ENCODE measurements around the gene TENT4B.

GRCh38 chr16:50137268-50137667, 15.8 kb upstream of the TENT4B start:
- TF ChIP-seq, protein P1, sequence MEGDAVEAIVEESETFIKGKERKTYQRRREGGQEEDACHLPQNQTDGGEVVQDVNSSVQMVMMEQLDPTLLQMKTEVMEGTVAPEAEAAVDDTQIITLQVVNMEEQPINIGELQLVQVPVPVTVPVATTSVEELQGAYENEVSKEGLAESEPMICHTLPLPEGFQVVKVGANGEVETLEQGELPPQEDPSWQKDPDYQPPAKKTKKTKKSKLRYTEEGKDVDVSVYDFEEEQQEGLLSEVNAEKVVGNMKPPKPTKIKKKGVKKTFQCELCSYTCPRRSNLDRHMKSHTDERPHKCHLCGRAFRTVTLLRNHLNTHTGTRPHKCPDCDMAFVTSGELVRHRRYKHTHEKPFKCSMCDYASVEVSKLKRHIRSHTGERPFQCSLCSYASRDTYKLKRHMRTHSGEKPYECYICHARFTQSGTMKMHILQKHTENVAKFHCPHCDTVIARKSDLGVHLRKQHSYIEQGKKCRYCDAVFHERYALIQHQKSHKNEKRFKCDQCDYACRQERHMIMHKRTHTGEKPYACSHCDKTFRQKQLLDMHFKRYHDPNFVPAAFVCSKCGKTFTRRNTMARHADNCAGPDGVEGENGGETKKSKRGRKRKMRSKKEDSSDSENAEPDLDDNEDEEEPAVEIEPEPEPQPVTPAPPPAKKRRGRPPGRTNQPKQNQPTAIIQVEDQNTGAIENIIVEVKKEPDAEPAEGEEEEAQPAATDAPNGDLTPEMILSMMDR (conservative IDR thresholded peaks at IDR 0.05; ENCODE audit: low read length): no peak
- no peak for TF ChIP-seq EZH2phosphoT487 (IDR thresholded peaks at IDR 0.05; ENCODE audit: borderline replicate concordance, low read depth, low read length)
